Memory B cell (primary cell): Measurements from ENCODE around the gene MIOX.
"Not testable (repeated sequence)": the region's sequence is repeated elsewhere in the genome, so short reads cannot be mapped to it uniquely, and the experiment has no call there.

ENCODE experiments used
- ATAC-seq: fragments of 150-1000 bp; cut with Tn5 transposase; 2 replicates; pipeline ENCODE4 v1.10.0; 2021; ENCODE audit warnings: low read depth, mild to moderate bottlenecking, moderate library complexity
- DNase-seq, 2 donors: peaks; one replicate each; pipeline ENCODE4 v3.0.0; 2022; ENCODE audit warnings: low spot score in 2 of 2
- H3K27ac Mint-ChIP-seq: one replicate; pipeline ENCODE4 v1.8.0; 2022; ENCODE audit warnings: mild to moderate bottlenecking, moderate library complexity, mixed read lengths
- H3K27me3 Mint-ChIP-seq: one replicate; pipeline ENCODE4 v1.8.0; 2022; ENCODE audit warnings: mixed read lengths
- H3K36me3 Mint-ChIP-seq: one replicate; pipeline ENCODE4 v1.8.0; 2022; ENCODE audit warnings: mild to moderate bottlenecking, mixed read lengths
- H3K4me1 Mint-ChIP-seq: one replicate; pipeline ENCODE4 v1.8.0; 2022; ENCODE audit warnings: mixed read lengths
- H3K4me3 Mint-ChIP-seq: one replicate; pipeline ENCODE4 v1.8.0; 2022; ENCODE audit warnings: mild to moderate bottlenecking, moderate library complexity, mixed read lengths
- H3K9me3 Mint-ChIP-seq: one replicate; pipeline ENCODE4 v1.8.0; 2022; ENCODE audit warnings: mixed read lengths

Gene MIOX

GRCh38 chr22:50533856-50534711 lies 47.4 kb downstream of the MIOX start:
- H3K9me3 Mint-ChIP-seq, H3K36me3 Mint-ChIP-seq, DNase-seq, ATAC-seq, H3K27me3 Mint-ChIP-seq: not testable (repeated sequence)
- H3K4me3 Mint-ChIP-seq: peak overlapping the region; percentile 80
- H3K27ac Mint-ChIP-seq: peak overlapping the region; percentile 98
- H3K4me1 Mint-ChIP-seq: peaks cover 25% of the 10 kb centered on the region

GRCh38 chr22:50535113-50535512 lies 48.5 kb downstream of the MIOX start:
- H3K9me3 Mint-ChIP-seq: peaks cover 2% of the 10 kb centered on the region
- H3K4me3 Mint-ChIP-seq: peak overlapping the region; percentile 41
- no peaks in the 10 kb centered on the region for H3K27me3 Mint-ChIP-seq
- H3K27ac Mint-ChIP-seq: peak overlapping the region; percentile 98
- no peak for ATAC-seq
- DNase-seq: no peak
- H3K36me3 Mint-ChIP-seq: peaks cover 2% of the 10 kb centered on the region
- H3K4me1 Mint-ChIP-seq: peaks cover 29% of the 10 kb centered on the region

- H3K4me1 Mint-ChIP-seq: peaks cover 34% of the 10 kb centered on the region
- peaks cover 2% of the 10 kb centered on the region for H3K36me3 Mint-ChIP-seq
- no peak for DNase-seq
- H3K27me3 Mint-ChIP-seq: no peaks in the 10 kb centered on the region
- no peak for ATAC-seq
- peak overlapping the region; percentile 100 for H3K27ac Mint-ChIP-seq
- H3K4me3 Mint-ChIP-seq: no peak overlapping the region
- H3K9me3 Mint-ChIP-seq: peaks cover 2% of the 10 kb centered on the region
Measured at GRCh38 chr22:50536226-50536625, 49.6 kb downstream of the MIOX start.

GRCh38 chr22:50537765-50538164 lies 51.1 kb downstream of the MIOX start:
- no peak for ATAC-seq
- peaks cover 2% of the 10 kb centered on the region for H3K9me3 Mint-ChIP-seq
- peak overlapping the region; percentile 100 for H3K27ac Mint-ChIP-seq
- H3K4me3 Mint-ChIP-seq: peak overlapping the region; percentile 40
- peaks cover 2% of the 10 kb centered on the region for H3K36me3 Mint-ChIP-seq
- peaks cover 37% of the 10 kb centered on the region for H3K4me1 Mint-ChIP-seq
- no peak for DNase-seq
- no peaks in the 10 kb centered on the region for H3K27me3 Mint-ChIP-seq
